Liver (tissue), 9 donors: ENCODE data around the gene NUDT4. TPM values are rescaled to one million over a fixed set of nuclear protein-coding genes. Genes with fewer than 3 reads are reported as not detected.

Source experiments
- DNase-seq: peaks from one replicate; pipeline ENCODE4 v3.0.0-alpha.2; 2017; ENCODE audit warnings: low spot score
- H3K27ac ChIP-seq, 2 donors: one replicate each; pipeline ENCODE4 v1.7.0; 2013; ENCODE audit warnings: inconsistent platforms in 2 of 2, low read length in 2 of 2, control low read depth in 1 of 2, low read depth in 1 of 2, mild to moderate bottlenecking in 1 of 2
- H3K27me3 ChIP-seq, 4 donors: one replicate each; pipeline versions ENCODE4 v1.6.1 to v1.7.0; 2013; ENCODE audit warnings: low read length in 3 of 4, inconsistent platforms in 1 of 4, mild to moderate bottlenecking in 1 of 4, moderate library complexity in 1 of 4; ENCODE audit not compliant: control insufficient read depth in 4 of 4, insufficient read depth in 4 of 4
- H3K36me3 ChIP-seq, 4 donors: one replicate each; pipeline versions ENCODE4 v1.6.1 to v1.7.0; 2013; ENCODE audit warnings: low read length in 3 of 4, mild to moderate bottlenecking in 3 of 4, low read depth in 1 of 4, moderate library complexity in 1 of 4; ENCODE audit not compliant: control insufficient read depth in 4 of 4, insufficient read depth in 3 of 4
- H3K4me1 ChIP-seq, 4 donors: one replicate each; pipeline versions ENCODE4 v1.6.1 to v1.7.0; 2013; ENCODE audit warnings: low read length in 3 of 4, mild to moderate bottlenecking in 3 of 4, moderate library complexity in 1 of 4; ENCODE audit not compliant: control insufficient read depth in 4 of 4, insufficient read depth in 4 of 4
- H3K4me3 ChIP-seq, 3 donors: one replicate each; pipeline versions ENCODE4 v1.6.1 to v1.7.0; 2013; ENCODE audit warnings: low read length in 3 of 3, control low read depth in 1 of 3, low read depth in 1 of 3, mild to moderate bottlenecking in 1 of 3
- H3K9ac ChIP-seq, 2 donors: one replicate each; pipeline ENCODE4 v1.7.0; 2013; ENCODE audit warnings: low read length in 2 of 2, mild to moderate bottlenecking in 2 of 2, moderate library complexity in 2 of 2, control low read depth in 1 of 2, low read depth in 1 of 2
- H3K9me3 ChIP-seq, 4 donors: one replicate each; pipeline versions ENCODE4 v1.6.1 to v1.7.0; 2013; ENCODE audit warnings: low read length in 3 of 4; ENCODE audit not compliant: control insufficient read depth in 4 of 4
- EGR1 ChIP-seq, 2 donors: IDR thresholded peaks; 2 replicates each; pipeline ENCODE4 v1.6.1; 2016 to 2018; ENCODE audit warnings: antibody characterized with exemption in 2 of 2, low read depth in 2 of 2
- FOXA2 ChIP-seq: IDR thresholded peaks from 2 replicates; pipeline ENCODE4 v1.6.1; 2016; ENCODE audit warnings: antibody characterized with exemption
- HNF4A ChIP-seq, 2 donors: conservative IDR thresholded peaks; 2 replicates each; pipeline ENCODE4 v1.6.1; 2016; ENCODE audit warnings: antibody characterized with exemption in 2 of 2, mild to moderate bottlenecking in 2 of 2
- HNF4G ChIP-seq: IDR thresholded peaks from 2 replicates; pipeline ENCODE4 v1.6.1; 2016; ENCODE audit warnings: antibody characterized with exemption
- JUND ChIP-seq, 2 donors: IDR thresholded peaks; 2 replicates each; pipeline ENCODE4 v1.6.1; 2016; ENCODE audit warnings: antibody characterized with exemption in 2 of 2
- NR2F2 ChIP-seq: IDR thresholded peaks from 2 replicates; pipeline ENCODE4 v1.6.1; 2016; ENCODE audit warnings: antibody characterized with exemption
- RAD21 ChIP-seq, 2 donors: IDR thresholded peaks; 2 replicates each; pipeline ENCODE4 v1.6.1; 2016; ENCODE audit warnings: antibody characterized with exemption in 2 of 2, mild to moderate bottlenecking in 2 of 2
- RXRA ChIP-seq, 2 donors: IDR thresholded peaks; 2 replicates each; pipeline ENCODE4 v1.6.1; 2017 to 2018; ENCODE audit warnings: antibody characterized with exemption in 2 of 2, mild to moderate bottlenecking in 1 of 2
- SP1 ChIP-seq: IDR thresholded peaks from 2 replicates; pipeline ENCODE4 v1.6.1; 2018; ENCODE audit warnings: antibody characterized with exemption, mild to moderate bottlenecking
- WGBS: extraction: QIAGEN DNeasy Blood & Tissue Kit; methylation state at CpG from one replicate; pipeline ENCODE4 v1.1.7; 2013; 5-methylcytosine and 5-hydroxymethylcytosine counted together
- polyA plus RNA-seq, 2 donors: library from polyadenylated mRNA; stranded (reverse) in 1 of 2; unstranded in 1 of 2; fragments of 200-250 nt in 1 of 2; fragments of >200 nt in 1 of 2; fragmentation: Nextera tagmentation in 1 of 2; extraction: Ambion mirVana in 1 of 2; gene quantifications; one replicate each; pipeline versions ENCODE4 v1.2.1 to v1.2.3, GENCODE V29; 2013 to 2015
- total RNA-seq, 2 donors: library from RNA; depleted of rRNA; stranded (reverse); fragments of >200 nt; gene quantifications; one replicate each; pipeline ENCODE4 v1.2.3, GENCODE V29; 2014
- TF ChIP-seq, protein P1 (sequence below): IDR thresholded peaks from 2 replicates; pipeline ENCODE4 v1.6.1; 2016; ENCODE audit warnings: antibody characterized with exemption
- TF ChIP-seq, protein P2 (sequence below): IDR thresholded peaks from 2 replicates; pipeline ENCODE4 v1.6.1; 2016; ENCODE audit warnings: antibody characterized with exemption, mild to moderate bottlenecking
- TF ChIP-seq, protein P3 (sequence below): IDR thresholded peaks from 2 replicates; pipeline ENCODE4 v1.6.1; 2016; ENCODE audit warnings: antibody characterized with exemption
- TF ChIP-seq, protein P4 (sequence below): IDR thresholded peaks from 2 replicates; pipeline ENCODE4 v1.6.1; 2016; ENCODE audit warnings: antibody characterized with exemption
- donor health status: healthy.
- donor health status: healthy.
- donor health status: healthy.
- donor health status: healthy.
- donor health status: healthy.

The NUDT4 gene
- total and polyA plus RNA-seq, 4 donors, result 8.9 to 141 (median 11.9) TPM

DNA sequence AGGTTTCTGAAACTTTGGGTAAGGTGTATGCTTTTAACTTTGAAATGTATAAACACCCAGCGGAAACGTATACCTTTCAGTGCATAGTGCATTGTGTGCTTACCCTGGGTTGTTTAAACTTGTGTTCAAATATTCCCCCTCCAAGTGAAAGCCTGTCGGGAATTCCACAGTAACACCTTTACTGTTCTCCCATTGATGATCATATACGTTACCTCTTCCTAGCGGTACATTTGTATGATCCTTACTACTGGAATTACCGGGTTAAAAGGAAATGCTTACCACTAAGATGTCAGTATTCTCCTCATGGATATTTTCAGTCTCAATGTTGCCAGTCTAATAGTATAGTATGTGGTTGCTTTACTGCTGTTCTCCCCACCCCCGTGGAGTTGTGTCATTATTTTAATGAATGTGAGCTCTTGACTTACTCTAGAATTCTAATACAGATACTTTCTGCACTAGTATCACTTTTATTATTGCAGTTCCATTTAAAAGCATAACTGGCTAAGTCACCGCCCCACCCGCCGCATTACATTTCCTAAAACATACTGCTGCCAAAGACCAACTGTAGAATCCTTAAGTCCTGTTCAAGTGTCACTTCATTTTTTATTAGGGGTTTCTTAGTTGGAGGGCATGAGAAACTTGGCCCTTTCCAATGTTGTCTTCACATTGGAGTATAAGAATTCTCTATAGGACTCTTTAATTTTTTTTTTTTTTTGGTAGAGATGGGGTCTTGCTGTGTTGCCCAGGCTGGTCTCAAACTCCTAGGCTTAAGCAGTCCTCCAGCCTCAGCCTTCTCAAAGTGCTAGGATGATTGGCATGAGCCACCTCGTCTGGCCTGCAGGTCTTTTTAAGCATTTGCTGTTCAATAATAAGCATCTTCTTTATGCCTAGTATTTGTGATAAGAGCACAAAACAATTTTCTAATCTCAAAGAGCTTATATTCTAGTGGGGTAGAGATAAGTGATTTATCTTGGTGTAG lies 24.9 kb downstream of the NUDT4 start:
- WGBS, result 91% methylated on average over 11 of the region's 11 CpGs
- Histone ChIP-seq H3K9ac (no peak overlapping the region), H3K27me3 (no peaks in the 10 kb centered on the region), H3K36me3 (peaks cover 0 to 6% (median 2%) of the 10 kb centered on the region in 4 donors), H3K4me3 (no peak overlapping the region), H3K9me3 (no peaks in the 10 kb centered on the region), H3K27ac (no peak overlapping the region), H3K4me1 (peaks cover 1 to 10% (median 3%) of the 10 kb centered on the region in 4 donors)
- no peak for DNase-seq
- TF ChIP-seq HNF4G, result no peak
- TF ChIP-seq EGR1 (IDR thresholded peaks at IDR 0.05; ENCODE audit: low read depth in 2 of 2), result no peak
- TF ChIP-seq JUND (IDR thresholded peaks at IDR 0.05), result no peak
- TF ChIP-seq, protein P1, sequence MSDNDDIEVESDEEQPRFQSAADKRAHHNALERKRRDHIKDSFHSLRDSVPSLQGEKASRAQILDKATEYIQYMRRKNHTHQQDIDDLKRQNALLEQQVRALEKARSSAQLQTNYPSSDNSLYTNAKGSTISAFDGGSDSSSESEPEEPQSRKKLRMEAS, result no peak
- no peak for TF ChIP-seq FOXA2
- TF ChIP-seq, protein P2, sequence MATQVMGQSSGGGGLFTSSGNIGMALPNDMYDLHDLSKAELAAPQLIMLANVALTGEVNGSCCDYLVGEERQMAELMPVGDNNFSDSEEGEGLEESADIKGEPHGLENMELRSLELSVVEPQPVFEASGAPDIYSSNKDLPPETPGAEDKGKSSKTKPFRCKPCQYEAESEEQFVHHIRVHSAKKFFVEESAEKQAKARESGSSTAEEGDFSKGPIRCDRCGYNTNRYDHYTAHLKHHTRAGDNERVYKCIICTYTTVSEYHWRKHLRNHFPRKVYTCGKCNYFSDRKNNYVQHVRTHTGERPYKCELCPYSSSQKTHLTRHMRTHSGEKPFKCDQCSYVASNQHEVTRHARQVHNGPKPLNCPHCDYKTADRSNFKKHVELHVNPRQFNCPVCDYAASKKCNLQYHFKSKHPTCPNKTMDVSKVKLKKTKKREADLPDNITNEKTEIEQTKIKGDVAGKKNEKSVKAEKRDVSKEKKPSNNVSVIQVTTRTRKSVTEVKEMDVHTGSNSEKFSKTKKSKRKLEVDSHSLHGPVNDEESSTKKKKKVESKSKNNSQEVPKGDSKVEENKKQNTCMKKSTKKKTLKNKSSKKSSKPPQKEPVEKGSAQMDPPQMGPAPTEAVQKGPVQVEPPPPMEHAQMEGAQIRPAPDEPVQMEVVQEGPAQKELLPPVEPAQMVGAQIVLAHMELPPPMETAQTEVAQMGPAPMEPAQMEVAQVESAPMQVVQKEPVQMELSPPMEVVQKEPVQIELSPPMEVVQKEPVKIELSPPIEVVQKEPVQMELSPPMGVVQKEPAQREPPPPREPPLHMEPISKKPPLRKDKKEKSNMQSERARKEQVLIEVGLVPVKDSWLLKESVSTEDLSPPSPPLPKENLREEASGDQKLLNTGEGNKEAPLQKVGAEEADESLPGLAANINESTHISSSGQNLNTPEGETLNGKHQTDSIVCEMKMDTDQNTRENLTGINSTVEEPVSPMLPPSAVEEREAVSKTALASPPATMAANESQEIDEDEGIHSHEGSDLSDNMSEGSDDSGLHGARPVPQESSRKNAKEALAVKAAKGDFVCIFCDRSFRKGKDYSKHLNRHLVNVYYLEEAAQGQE, result no peak

DNA sequence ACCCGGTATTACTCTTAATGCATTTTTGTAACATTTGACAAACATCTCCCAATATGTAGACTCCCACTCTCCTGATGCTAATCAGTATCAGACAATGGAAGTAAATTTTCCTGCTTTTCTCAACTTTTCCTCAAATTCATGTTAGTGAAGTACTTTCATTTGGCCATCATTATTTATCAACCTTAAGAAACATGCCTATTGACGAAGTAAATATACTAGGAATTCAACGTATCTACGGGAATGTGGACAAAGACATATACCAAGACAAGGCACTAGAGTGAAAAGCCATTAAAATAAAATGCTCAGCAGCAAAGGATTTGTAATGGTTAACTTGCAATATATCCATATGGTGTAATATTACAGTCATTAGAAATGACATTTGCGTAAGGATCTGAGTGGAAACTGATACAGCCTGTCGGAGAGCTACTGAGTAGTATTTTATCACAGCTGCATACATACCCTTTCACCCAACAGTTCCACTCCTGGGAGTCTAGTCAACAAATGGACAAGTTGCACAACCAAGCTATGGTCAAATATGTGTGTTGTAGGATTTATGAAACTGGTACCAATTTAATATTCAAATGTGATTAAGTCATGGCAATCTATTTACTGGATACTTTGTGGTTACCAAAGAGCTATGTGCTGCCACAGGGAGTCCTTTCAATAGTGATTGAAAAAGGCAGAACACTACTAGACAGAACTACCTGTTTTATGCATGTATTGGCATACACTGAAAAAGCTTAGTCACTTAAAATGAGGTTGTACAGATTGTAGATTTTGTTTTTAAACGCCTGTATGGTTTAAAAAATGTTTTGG lies 26.5 kb downstream of the NUDT4 start:
- Histone ChIP-seq H3K9ac (no peak overlapping the region), H3K4me1 (peaks cover 0 to 10% (median 2%) of the 10 kb centered on the region in 4 donors), H3K4me3 (no peak overlapping the region), H3K9me3 (no peaks in the 10 kb centered on the region), H3K36me3 (peaks cover 0 to 4% (median 2%) of the 10 kb centered on the region in 4 donors), H3K27me3 (no peaks in the 10 kb centered on the region), H3K27ac (no peak overlapping the region)
- no peak for DNase-seq
- TF ChIP-seq, protein P3, sequence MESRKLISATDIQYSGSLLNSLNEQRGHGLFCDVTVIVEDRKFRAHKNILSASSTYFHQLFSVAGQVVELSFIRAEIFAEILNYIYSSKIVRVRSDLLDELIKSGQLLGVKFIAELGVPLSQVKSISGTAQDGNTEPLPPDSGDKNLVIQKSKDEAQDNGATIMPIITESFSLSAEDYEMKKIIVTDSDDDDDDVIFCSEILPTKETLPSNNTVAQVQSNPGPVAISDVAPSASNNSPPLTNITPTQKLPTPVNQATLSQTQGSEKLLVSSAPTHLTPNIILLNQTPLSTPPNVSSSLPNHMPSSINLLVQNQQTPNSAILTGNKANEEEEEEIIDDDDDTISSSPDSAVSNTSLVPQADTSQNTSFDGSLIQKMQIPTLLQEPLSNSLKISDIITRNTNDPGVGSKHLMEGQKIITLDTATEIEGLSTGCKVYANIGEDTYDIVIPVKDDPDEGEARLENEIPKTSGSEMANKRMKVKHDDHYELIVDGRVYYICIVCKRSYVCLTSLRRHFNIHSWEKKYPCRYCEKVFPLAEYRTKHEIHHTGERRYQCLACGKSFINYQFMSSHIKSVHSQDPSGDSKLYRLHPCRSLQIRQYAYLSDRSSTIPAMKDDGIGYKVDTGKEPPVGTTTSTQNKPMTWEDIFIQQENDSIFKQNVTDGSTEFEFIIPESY, result no peak
- TF ChIP-seq, protein P2, result no peak
- no peak for TF ChIP-seq NR2F2
- peak; percentile 5 to 32 for TF ChIP-seq RAD21 (IDR thresholded peaks at IDR 0.05)
- peak; percentile 64 for TF ChIP-seq SP1
- no peak for TF ChIP-seq HNF4G
- TF ChIP-seq JUND (IDR thresholded peaks at IDR 0.05), result peak in 1 of 2 donors; percentile 14
- TF ChIP-seq RXRA (IDR thresholded peaks at IDR 0.05), result peak; percentile 48 to 50
- no peak for TF ChIP-seq EGR1 (IDR thresholded peaks at IDR 0.05; ENCODE audit: low read depth in 2 of 2)
- TF ChIP-seq HNF4A (conservative IDR thresholded peaks at IDR 0.05), result peak; percentile 38 to 39
- TF ChIP-seq, protein P1, result no peak
- TF ChIP-seq, protein P4, sequence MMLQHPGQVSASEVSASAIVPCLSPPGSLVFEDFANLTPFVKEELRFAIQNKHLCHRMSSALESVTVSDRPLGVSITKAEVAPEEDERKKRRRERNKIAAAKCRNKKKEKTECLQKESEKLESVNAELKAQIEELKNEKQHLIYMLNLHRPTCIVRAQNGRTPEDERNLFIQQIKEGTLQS, result no peak
- WGBS, result 76% methylated on average over 7 of the region's 7 CpGs
